ENCODE measurements around the gene MAMLD1.

Gene MAMLD1

DNA sequence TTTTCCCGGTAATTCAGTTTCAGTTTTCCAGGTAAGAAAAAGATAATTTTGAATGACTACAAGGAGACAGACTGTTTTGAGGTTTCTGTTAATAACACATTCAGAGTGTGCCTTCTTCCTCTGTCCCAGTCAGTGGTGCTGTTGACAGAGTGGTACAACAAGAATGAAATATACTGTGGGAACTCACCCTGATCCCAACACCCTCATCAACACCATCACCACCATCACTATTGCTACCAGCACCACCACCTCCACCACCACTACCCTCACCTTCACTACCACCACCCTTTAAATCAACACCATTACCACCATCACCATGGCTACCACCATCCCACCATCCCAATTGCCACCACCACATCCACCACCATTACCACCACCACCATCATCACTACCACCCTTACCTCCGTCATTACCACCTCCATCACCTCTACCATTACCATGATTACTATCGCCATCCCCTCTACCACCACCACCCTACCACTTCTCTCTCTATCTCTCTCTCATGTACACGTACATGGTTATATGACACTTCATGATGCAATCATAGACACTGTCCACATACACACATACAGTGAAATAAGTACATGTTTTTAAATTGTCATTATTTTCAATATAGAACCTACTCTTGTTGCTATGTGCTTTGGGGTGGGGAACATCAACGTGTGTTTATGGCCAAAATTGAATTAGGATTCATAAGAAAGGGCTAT lies 91.5 kb downstream of the MAMLD1 start:
- Mint-ChIP-seq H3K4me3 (no peak overlapping the region), H3K27ac (no peak overlapping the region), H3K9me3 (no peaks in the 10 kb centered on the region), H3K36me3 (peaks cover 6% of the 10 kb centered on the region), H3K4me1 (peaks cover 21% of the 10 kb centered on the region)
- no peak for DNase-seq (ENCODE audit: low spot score in 2 of 2)
- ATAC-seq = no peak

DNA sequence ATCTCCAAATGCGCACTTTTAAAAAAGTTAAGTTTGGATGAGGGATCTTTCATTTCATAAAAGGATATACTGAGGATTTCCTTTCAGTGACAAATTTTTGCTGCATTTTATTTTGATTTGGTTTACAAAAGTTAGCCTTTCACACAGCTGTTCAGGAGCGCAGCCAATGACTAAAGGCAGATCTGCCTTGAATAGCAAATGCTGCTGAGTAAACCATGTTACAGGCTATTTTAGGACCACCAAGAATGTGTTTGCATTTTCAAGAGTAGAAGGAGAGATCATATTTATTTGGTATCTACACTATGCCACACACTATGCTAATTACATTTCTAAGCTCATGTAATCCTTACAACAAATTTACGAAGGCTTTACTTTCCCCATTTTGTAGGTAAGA lies 92.1 kb downstream of the MAMLD1 start:
- H3K4me1 Mint-ChIP-seq = peaks cover 21% of the 10 kb centered on the region
- peaks cover 6% of the 10 kb centered on the region for H3K36me3 Mint-ChIP-seq
- H3K27ac Mint-ChIP-seq = no peak overlapping the region
- ATAC-seq = no peak
- H3K9me3 Mint-ChIP-seq = no peaks in the 10 kb centered on the region
- no peak overlapping the region for H3K4me3 Mint-ChIP-seq
- DNase-seq (ENCODE audit: low spot score in 2 of 2) = no peak

DNA sequence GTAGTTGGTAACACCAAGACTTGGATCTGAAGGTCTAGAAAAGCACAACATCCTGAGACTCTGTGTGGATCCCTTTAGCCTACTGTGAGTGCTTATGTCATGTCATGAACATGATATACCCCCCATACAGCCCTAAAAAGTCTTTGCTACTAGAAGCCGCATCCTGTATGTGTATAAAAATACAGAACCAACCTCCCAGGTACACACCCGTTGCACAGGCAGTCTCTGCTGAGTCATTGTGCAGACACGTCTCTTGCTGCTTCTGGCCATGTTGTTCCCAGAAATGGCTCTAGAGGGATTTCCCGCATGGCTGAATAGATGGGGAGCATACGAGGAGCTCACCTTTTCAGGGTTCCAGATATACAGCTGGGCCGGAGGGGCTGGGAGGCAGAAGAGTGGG lies 93.3 kb downstream of the MAMLD1 start:
- H3K36me3 Mint-ChIP-seq = peaks cover 6% of the 10 kb centered on the region

DNA sequence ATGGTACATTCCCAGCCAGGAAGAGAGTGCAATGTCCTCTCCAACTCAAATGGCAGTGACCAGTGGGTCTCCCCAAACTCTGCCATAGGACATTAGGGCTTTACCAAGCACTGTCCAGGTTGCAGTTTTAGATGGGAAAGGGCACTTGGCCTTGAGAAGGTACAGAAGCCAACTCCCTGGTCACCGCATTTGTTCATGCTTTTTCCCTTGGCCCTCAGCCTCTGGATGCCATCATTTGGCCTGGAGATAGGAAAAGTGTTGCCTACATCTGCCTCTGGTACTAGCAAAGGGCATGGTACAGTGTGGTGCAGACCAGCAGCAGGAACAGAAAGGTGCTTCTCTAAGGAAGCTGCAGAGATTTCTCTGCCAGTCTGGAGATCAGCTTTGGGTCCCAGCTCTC lies 93.8 kb downstream of the MAMLD1 start:
- Mint-ChIP-seq H3K27ac (no peak overlapping the region), H3K36me3 (peaks cover 6% of the 10 kb centered on the region), H3K4me1 (peaks cover 21% of the 10 kb centered on the region)

More for the DNA sequence above, 93.3 kb downstream of the MAMLD1 start:
- no peak for DNase-seq (ENCODE audit: low spot score in 2 of 2)
- H3K27ac Mint-ChIP-seq = no peak overlapping the region
- peaks cover 21% of the 10 kb centered on the region for H3K4me1 Mint-ChIP-seq
- no peak for ATAC-seq
- H3K9me3 Mint-ChIP-seq = no peaks in the 10 kb centered on the region
- H3K4me3 Mint-ChIP-seq = no peak overlapping the region

DNA sequence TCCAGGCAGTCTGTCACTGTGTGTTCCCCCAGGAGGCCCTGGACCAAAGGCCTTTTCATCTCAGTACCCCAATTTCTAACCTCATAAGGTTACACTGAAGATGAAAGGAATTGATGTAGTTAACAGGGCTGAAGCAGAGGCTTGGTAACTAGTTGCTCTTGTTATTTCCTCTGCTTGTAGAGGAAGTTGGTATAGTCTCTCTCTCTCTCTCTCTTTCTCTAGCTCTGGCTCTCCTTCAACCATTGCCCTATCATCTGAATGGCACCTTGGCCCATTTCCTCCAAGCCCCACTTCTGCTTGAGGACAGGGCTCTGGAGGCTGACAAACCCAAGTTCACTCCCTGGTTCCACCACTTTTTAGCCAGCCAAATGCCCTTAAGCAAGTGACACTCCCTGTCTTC lies 96.1 kb downstream of the MAMLD1 start:
- DNase-seq (ENCODE audit: low spot score in 2 of 2) = no peak
- H3K9me3 Mint-ChIP-seq = no peaks in the 10 kb centered on the region
- no peaks in the 10 kb centered on the region for H3K36me3 Mint-ChIP-seq
- no peak overlapping the region for H3K4me3 Mint-ChIP-seq
- peaks cover 13% of the 10 kb centered on the region for H3K4me1 Mint-ChIP-seq
- no peak for ATAC-seq
- H3K27ac Mint-ChIP-seq = peak overlapping the region; percentile 55

More for the DNA sequence above, 93.8 kb downstream of the MAMLD1 start:
- no peak for ATAC-seq
- no peak overlapping the region for H3K4me3 Mint-ChIP-seq
- no peak for DNase-seq (ENCODE audit: low spot score in 2 of 2)
- H3K9me3 Mint-ChIP-seq = no peaks in the 10 kb centered on the region

DNA sequence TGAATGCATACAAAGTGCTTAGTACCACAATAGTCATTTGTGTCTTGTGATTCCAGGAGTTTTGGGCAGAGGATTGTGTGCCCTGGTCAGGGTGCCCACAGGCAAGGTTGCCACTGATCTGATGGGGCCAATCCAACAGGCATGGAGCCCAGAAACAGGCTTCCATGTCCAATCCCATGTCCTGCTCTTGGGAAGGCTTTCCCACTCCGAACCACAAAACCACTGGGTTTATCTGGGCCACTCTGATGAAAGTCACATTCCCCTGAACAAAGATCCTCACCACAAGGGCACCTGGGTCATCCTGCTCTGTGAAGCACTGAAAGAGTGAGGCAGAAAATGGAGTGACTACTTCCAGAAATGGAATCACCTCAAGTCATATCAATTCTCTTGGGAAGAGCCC lies 96.9 kb downstream of the MAMLD1 start:
- Mint-ChIP-seq H3K4me3 (no peak overlapping the region), H3K4me1 (peaks cover 6% of the 10 kb centered on the region), H3K27ac (peak overlapping the region; percentile 20), H3K36me3 (no peaks in the 10 kb centered on the region), H3K9me3 (no peaks in the 10 kb centered on the region)
- DNase-seq (ENCODE audit: low spot score in 2 of 2) (no peak), ATAC-seq (no peak)

DNA sequence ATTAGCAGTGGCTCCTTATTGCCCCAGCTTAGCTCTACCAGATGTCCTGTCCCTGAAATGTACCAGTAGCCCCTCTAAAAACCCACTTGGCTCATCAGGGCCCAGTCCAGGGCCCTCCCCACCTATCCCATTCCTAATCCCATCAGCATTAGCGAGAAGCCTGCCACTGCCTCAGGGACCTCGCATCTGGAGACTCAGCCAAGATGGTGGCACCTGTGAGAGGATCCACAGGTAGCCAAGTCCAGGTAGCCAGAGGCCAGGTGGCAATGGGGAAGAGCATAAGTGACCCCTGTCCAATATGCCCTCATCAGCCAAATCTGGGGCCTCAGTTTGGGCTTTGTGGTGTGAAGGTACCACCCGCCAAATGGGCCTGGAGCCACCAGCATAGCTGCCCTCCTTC lies 97.7 kb downstream of the MAMLD1 start:
- Mint-ChIP-seq H3K9me3 (no peaks in the 10 kb centered on the region), H3K27ac (peak overlapping the region; percentile 20), H3K36me3 (no peaks in the 10 kb centered on the region), H3K4me1 (peaks cover 6% of the 10 kb centered on the region), H3K4me3 (no peak overlapping the region)
- no peak for DNase-seq (ENCODE audit: low spot score in 2 of 2)
- ATAC-seq = no peak

DNA sequence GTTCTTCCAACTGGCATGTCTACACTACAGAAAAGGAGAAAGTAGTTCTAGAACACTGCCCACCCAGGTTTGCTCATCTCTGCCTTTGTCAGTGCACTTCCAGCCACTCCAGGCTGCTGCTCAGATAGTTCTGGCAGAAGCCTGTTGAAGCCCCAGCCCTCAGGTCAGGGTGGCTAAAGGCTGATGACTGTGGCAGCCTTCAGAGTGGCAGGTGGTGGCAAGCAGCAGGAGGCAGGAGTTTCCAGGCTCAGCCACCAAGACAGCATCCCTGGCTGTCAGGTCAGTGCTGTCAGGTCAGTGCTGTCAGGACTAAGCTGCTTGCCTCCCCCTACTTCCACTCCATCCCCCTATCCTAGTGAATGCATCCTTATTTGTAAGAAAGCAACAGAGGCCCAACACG lies 100.4 kb downstream of the MAMLD1 start:
- no peaks in the 10 kb centered on the region for H3K36me3 Mint-ChIP-seq
- no peak overlapping the region for H3K4me3 Mint-ChIP-seq
- DNase-seq (ENCODE audit: low spot score in 2 of 2) (no peak), ATAC-seq (no peak)
- no peaks in the 10 kb centered on the region for H3K9me3 Mint-ChIP-seq
- peaks cover 6% of the 10 kb centered on the region for H3K4me1 Mint-ChIP-seq
- H3K27ac Mint-ChIP-seq = no peak overlapping the region

DNA sequence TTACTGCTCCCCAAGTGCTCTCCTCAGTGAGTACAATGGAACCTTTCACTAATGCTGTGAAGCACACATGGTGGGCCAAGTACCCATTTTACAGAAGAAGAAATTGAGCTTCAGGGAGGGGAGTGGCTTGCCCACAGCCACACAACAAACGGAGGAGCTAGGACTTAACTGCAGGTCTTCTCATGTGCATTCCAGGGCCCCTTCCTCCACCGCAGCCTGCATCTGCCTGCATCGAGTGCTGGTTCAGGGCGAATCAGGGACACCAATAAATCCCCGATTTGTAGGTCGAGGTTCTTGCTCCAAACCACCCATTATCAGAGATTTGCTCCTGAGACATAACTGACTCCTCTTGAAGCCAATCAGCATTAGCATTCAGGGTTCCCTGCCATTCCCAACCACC lies 100.9 kb downstream of the MAMLD1 start:
- Mint-ChIP-seq H3K9me3 (no peaks in the 10 kb centered on the region), H3K4me1 (peaks cover 6% of the 10 kb centered on the region), H3K27ac (no peak overlapping the region), H3K4me3 (no peak overlapping the region), H3K36me3 (no peaks in the 10 kb centered on the region)
- DNase-seq (ENCODE audit: low spot score in 2 of 2) = no peak
- ATAC-seq = no peak

DNA sequence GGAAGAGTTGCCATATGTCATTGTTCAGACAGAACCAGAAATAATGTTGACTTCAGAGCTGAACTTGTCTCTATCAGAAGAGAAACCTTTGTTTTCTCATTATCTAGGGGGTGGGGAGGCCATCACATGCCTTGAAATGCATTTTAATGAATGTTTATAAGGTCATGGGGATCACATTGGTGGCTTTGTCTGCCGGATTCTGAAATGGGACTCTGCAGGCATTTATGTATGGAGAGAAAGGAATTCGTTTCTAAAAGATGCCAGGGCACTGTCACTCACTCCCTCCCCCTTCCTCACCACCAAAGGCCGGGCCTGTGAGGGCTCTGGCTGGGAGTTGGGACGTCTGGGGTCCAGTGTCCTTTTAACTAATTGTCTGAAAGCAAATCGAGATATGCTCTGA lies 102.2 kb downstream of the MAMLD1 start:
- H3K9me3 Mint-ChIP-seq = no peaks in the 10 kb centered on the region
- no peak overlapping the region for H3K27ac Mint-ChIP-seq
- H3K4me3 Mint-ChIP-seq = no peak overlapping the region
- no peaks in the 10 kb centered on the region for H3K4me1 Mint-ChIP-seq
- no peaks in the 10 kb centered on the region for H3K36me3 Mint-ChIP-seq
- DNase-seq (ENCODE audit: low spot score in 2 of 2) (no peak), ATAC-seq (no peak)

DNA sequence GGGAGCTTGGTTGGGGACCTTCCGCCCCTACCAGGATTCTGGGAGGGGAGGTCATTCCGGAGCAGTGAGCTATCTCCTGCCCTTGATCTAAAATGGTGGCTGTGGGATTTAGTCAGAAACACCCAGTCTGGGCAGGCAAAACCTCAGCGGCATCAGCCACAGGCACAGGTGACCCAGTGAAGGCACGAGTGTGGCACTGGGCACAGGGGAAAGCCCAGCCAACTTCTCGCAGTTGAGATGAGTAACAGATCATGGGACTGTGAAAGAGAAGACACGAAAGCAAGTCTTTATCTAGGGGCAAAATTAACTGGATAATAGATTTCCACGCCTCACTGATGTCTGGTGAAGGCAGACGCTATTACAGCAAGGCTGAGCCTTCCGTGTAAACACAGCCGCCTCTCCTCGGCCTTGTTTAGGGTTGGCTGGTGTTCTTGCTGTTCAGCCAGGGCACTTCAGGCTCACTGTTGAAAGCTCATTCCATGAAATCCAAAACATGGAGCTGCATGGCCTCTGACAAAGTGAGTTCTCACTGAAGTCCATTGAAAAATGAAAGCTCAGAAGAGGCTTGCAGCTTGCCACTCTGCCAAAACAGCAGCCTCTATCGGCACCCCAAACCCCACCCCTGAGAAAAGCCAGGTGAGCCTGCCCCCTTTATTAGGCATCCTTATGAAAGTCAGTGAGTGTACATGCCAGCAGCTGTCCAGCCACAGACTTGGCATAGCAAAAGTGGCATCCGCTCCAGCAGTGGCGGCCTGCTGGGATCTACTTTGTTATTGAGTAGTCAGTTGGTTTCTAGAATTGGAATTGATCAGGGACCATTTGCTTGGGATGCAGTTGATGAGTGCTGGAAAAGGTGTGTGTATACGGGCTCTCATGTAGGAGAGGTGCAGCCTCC lies 103.0 kb downstream of the MAMLD1 start:
- DNase-seq (ENCODE audit: low spot score in 2 of 2) (no peak), ATAC-seq (peak; percentile 64)
- Mint-ChIP-seq H3K4me1 (no peaks in the 10 kb centered on the region), H3K27ac (no peak overlapping the region), H3K36me3 (no peaks in the 10 kb centered on the region), H3K9me3 (no peaks in the 10 kb centered on the region), H3K4me3 (no peak overlapping the region)

DNA sequence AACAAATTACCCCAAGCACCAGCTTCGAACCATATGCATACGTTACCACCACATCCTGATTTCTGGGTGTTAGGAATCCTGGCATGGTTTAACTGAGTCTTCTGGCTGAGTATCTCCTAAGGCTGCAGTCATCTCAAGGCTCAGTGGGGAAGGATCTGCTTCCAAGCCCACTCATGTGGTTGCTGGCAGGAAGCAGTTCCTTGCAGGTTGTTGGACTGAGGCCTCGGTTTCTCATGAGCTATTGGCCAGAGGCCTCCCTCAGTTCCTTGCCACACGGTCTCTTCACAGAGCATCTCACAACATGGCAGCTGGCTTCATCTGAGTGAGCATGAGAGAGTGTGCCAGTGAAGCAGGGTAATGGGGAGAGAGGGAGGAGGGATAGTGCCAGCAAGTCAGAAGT lies 109.2 kb downstream of the MAMLD1 start:
- H3K4me3 Mint-ChIP-seq = no peak overlapping the region
- no peak overlapping the region for H3K27ac Mint-ChIP-seq
- ATAC-seq (no peak), DNase-seq (ENCODE audit: low spot score in 2 of 2) (no peak)
- H3K36me3 Mint-ChIP-seq = no peaks in the 10 kb centered on the region
- H3K4me1 Mint-ChIP-seq = peaks cover 7% of the 10 kb centered on the region
- H3K9me3 Mint-ChIP-seq = no peaks in the 10 kb centered on the region

DNA sequence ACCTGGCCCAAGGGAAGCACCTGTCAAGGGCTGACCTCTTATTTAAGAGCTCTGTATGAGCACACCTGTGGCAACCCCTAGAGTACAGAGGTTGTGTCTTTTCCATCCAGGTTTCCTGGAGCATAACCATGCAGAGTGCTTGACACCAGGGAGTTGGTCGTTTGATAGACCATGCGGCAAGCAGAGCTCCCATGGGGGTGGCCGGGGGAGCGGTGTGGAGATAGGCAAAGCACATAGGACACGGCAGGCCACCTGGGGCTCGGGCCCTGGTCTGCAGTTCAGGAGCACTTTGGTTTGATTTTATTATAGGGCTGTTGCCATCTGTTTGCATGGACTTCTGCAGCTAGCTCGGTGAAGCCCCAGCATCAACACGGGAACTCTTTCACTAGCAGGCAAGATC lies 110.3 kb downstream of the MAMLD1 start:
- ATAC-seq (no peak), DNase-seq (ENCODE audit: low spot score in 2 of 2) (no peak)
- Mint-ChIP-seq H3K4me3 (no peak overlapping the region), H3K27ac (no peak overlapping the region), H3K4me1 (peaks cover 17% of the 10 kb centered on the region), H3K9me3 (no peaks in the 10 kb centered on the region), H3K36me3 (no peaks in the 10 kb centered on the region)

DNA sequence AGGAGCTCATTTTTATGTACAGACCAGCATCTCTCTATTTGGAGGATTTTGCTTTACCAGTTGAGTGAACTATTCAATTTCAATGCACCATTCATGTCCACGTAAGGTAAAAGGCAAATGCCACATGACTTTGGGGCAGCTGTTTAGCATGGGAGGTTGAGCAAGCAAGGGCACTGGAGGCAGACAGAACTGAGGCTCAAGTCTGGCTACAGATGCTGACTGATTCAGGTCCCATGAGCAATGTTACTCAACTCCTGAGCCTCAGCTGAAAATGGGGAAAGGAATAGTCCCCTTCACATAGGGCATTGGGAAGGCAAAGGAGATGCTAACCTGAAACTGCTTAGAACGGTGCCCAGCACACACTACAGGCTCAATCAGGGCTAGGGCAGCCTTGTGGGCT lies 112.3 kb downstream of the MAMLD1 start:
- no peak for ATAC-seq
- H3K4me1 Mint-ChIP-seq = peaks cover 30% of the 10 kb centered on the region
- H3K9me3 Mint-ChIP-seq = no peaks in the 10 kb centered on the region
- H3K4me3 Mint-ChIP-seq = no peak overlapping the region
- DNase-seq (ENCODE audit: low spot score in 2 of 2) = no peak
- no peaks in the 10 kb centered on the region for H3K36me3 Mint-ChIP-seq
- H3K27ac Mint-ChIP-seq = no peak overlapping the region

DNA sequence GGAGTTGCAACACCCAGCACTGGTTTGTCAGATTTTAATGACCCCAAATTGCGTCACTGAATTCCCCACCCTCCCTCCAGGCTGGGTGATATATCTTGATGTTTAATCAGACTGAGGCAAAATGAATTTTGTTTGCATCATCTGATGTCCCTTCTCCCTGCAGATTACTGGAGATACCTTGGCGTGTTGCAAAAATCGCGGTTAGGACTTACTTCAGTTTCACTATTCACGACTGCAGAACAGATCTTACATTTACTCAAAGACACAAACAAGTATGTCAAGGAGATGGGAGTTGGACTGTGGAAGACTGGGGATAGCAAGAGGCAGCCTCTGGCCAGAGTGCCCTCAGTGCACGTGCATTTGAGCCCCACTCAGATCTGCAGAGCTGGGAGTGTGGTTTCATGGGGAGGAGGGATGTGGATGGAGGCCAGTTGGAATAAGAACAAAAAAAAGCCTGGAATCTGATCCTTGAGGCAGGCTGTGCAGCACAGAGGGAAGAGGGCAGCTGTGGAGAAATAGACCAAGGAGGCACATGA lies 113.1 kb downstream of the MAMLD1 start:
- no peak overlapping the region for H3K27ac Mint-ChIP-seq
- DNase-seq (ENCODE audit: low spot score in 2 of 2) (no peak), ATAC-seq (no peak)
- H3K9me3 Mint-ChIP-seq = no peaks in the 10 kb centered on the region
- H3K4me1 Mint-ChIP-seq = peaks cover 37% of the 10 kb centered on the region
- no peak overlapping the region for H3K4me3 Mint-ChIP-seq
- H3K36me3 Mint-ChIP-seq = no peaks in the 10 kb centered on the region

DNA sequence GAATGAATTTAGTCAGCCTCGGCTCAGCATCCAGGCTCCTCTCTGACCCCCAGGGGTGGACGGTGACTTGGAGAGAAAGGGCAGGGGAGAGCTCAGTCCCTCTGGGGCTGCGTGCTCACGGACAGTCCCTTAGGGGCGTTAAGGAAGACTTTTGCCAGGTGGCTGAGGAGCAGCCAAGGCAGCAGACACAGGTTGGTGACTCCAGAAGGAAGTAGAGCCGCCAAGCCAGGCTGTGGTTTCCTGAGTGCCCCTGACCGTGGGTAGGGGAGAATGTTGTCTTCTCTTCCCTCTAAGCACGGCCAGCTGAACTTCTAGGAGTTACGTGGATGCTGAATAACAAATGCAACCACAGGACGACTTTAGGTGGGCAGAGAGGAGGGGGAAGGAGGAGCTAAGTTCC lies 114.3 kb downstream of the MAMLD1 start:
- no peak overlapping the region for H3K27ac Mint-ChIP-seq

More for the DNA sequence above, 114.3 kb downstream of the MAMLD1 start:
- no peaks in the 10 kb centered on the region for H3K9me3 Mint-ChIP-seq
- no peak for DNase-seq (ENCODE audit: low spot score in 2 of 2)
- ATAC-seq = no peak
- H3K36me3 Mint-ChIP-seq = no peaks in the 10 kb centered on the region
- peaks cover 49% of the 10 kb centered on the region for H3K4me1 Mint-ChIP-seq
- H3K4me3 Mint-ChIP-seq = peak overlapping the region; percentile 39

Measured in stimulated activated effector memory CD8-positive, alpha-beta T cell treated with anti-CD3 and anti-CD28 coated beads, Interleukin-12 subunit alpha, Interleukin-12 subunit beta, amount 100 ng/mL, for 72 hours (primary cell).